ENCODE measurements around the gene TSPAN4. TPM values are rescaled to one million over a fixed set of nuclear protein-coding genes. Genes with fewer than 3 reads are reported as not detected.

Gene TSPAN4
- polyA plus RNA-seq, 3 donors: 52.6 to 75.5 (median 63.1) TPM

GRCh38 chr11:833114-833791, 9.4 kb upstream of the TSPAN4 start:
- H3K9me3 ChIP-seq (replicated peaks in 1 of 2; ENCODE audit: control insufficient read depth in 1 of 2, insufficient read depth in 1 of 2, low read length in 2 of 2): no peaks in the 10 kb centered on the region
- H4K20me1 ChIP-seq (ENCODE audit: insufficient read depth, low read length): peaks cover 72% of the 10 kb centered on the region
- Mint-ChIP-seq H3K9me3 (peaks cover 0 to 17% (median 1%) of the 10 kb centered on the region in 7 donors), H3K36me3 (peaks cover 21 to 22% of the 10 kb centered on the region in 2 donors), H3K4me3 (peak overlapping the region; percentile 84 to 87), H3K4me1 (peaks cover 58% of the 10 kb centered on the region), H3K27ac (peak overlapping the region in 4 of 7 donors; percentile 76 to 95 (median 90)), H3K27me3 (ENCODE audit: low read depth in 3 of 3) (peaks cover 32 to 67% (median 39%) of the 10 kb centered on the region in 3 donors)
- H3K36me3 ChIP-seq (replicated peaks in 1 of 2; ENCODE audit: control insufficient read depth in 1 of 2, insufficient read depth in 2 of 2, low read length in 2 of 2): peaks cover 19 to 22% of the 10 kb centered on the region in 2 donors
- intact Hi-C loops (cut with micrococcal nuclease): no loop called here
- H3K4me2 ChIP-seq (replicated peaks; ENCODE audit: extremely low read depth, low read length, poor library complexity, severe bottlenecking): peak overlapping the region; percentile 91
- peaks cover 63 to 67% of the 10 kb centered on the region in 2 donors for H3K4me1 ChIP-seq (ENCODE audit: control insufficient read depth in 1 of 2, insufficient read depth in 2 of 2, low read length in 2 of 2)
- no peak overlapping the region for H2AFZ ChIP-seq (ENCODE audit: insufficient read depth, low read depth, low read length, poor library complexity, severe bottlenecking)
- TF ChIP-seq, protein P1, sequence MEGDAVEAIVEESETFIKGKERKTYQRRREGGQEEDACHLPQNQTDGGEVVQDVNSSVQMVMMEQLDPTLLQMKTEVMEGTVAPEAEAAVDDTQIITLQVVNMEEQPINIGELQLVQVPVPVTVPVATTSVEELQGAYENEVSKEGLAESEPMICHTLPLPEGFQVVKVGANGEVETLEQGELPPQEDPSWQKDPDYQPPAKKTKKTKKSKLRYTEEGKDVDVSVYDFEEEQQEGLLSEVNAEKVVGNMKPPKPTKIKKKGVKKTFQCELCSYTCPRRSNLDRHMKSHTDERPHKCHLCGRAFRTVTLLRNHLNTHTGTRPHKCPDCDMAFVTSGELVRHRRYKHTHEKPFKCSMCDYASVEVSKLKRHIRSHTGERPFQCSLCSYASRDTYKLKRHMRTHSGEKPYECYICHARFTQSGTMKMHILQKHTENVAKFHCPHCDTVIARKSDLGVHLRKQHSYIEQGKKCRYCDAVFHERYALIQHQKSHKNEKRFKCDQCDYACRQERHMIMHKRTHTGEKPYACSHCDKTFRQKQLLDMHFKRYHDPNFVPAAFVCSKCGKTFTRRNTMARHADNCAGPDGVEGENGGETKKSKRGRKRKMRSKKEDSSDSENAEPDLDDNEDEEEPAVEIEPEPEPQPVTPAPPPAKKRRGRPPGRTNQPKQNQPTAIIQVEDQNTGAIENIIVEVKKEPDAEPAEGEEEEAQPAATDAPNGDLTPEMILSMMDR (IDR thresholded peaks at IDR 0.05): no peak
- peak; percentile 34 to 48 (median 46) for DNase-seq
- H3K27me3 ChIP-seq (ENCODE audit: control insufficient read depth in 2 of 2, insufficient read depth in 2 of 2, low read length in 2 of 2): peaks cover 10 to 52% of the 10 kb centered on the region in 2 donors
- H3K79me2 ChIP-seq (ENCODE audit: insufficient read depth, low read length): peaks cover 21% of the 10 kb centered on the region
- WGBS (ENCODE audit: insufficient coverage): under 1% methylated on average over 50 of the region's 55 CpGs
- peak overlapping the region; percentile 47 to 85 (median 56) for H3K4me3 ChIP-seq (replicated peaks in 1 of 3; ENCODE audit: low read depth in 2 of 3, low read length in 3 of 3)
- peak overlapping the region in 1 of 2 donors; percentile 71 for H3K27ac ChIP-seq (ENCODE audit: low read depth in 1 of 2, low read length in 2 of 2)
- H3K9ac ChIP-seq (ENCODE audit: insufficient read depth, low read length, poor library complexity, severe bottlenecking): peak overlapping the region; percentile 66

GRCh38 chr11:833849-834311, 8.8 kb upstream of the TSPAN4 start:
- H3K9me3 ChIP-seq (replicated peaks in 1 of 2; ENCODE audit: control insufficient read depth in 1 of 2, insufficient read depth in 1 of 2, low read length in 2 of 2): no peaks in the 10 kb centered on the region
- peak overlapping the region; percentile 47 to 85 (median 56) for H3K4me3 ChIP-seq (replicated peaks in 1 of 3; ENCODE audit: low read depth in 2 of 3, low read length in 3 of 3)
- peaks cover 10 to 46% of the 10 kb centered on the region in 2 donors for H3K27me3 ChIP-seq (ENCODE audit: control insufficient read depth in 2 of 2, insufficient read depth in 2 of 2, low read length in 2 of 2)
- 60% methylated on average over 2 of the region's 9 CpGs for WGBS (ENCODE audit: insufficient coverage)
- TF ChIP-seq, protein P1 (IDR thresholded peaks at IDR 0.05): no peak
- H3K4me1 Mint-ChIP-seq: peaks cover 52% of the 10 kb centered on the region
- peaks cover 26 to 29% of the 10 kb centered on the region in 2 donors for H3K36me3 ChIP-seq (replicated peaks in 1 of 2; ENCODE audit: control insufficient read depth in 1 of 2, insufficient read depth in 2 of 2, low read length in 2 of 2)
- peaks cover 78% of the 10 kb centered on the region for H4K20me1 ChIP-seq (ENCODE audit: insufficient read depth, low read length)
- H3K4me1 ChIP-seq (ENCODE audit: control insufficient read depth in 1 of 2, insufficient read depth in 2 of 2, low read length in 2 of 2): peaks cover 57 to 61% of the 10 kb centered on the region in 2 donors
- peak overlapping the region; percentile 84 to 87 for H3K4me3 Mint-ChIP-seq
- no peak overlapping the region for H2AFZ ChIP-seq (ENCODE audit: insufficient read depth, low read depth, low read length, poor library complexity, severe bottlenecking)
- H3K9me3 Mint-ChIP-seq: peaks cover 0 to 17% (median 1%) of the 10 kb centered on the region in 7 donors
- no peak for DNase-seq
- peak overlapping the region; percentile 66 for H3K9ac ChIP-seq (ENCODE audit: insufficient read depth, low read length, poor library complexity, severe bottlenecking)
- peak overlapping the region; percentile 91 for H3K4me2 ChIP-seq (replicated peaks; ENCODE audit: extremely low read depth, low read length, poor library complexity, severe bottlenecking)
- peaks cover 26 to 27% of the 10 kb centered on the region in 2 donors for H3K36me3 Mint-ChIP-seq
- peaks cover 21% of the 10 kb centered on the region for H3K79me2 ChIP-seq (ENCODE audit: insufficient read depth, low read length)
- peaks cover 27 to 61% (median 33%) of the 10 kb centered on the region in 3 donors for H3K27me3 Mint-ChIP-seq (ENCODE audit: low read depth in 3 of 3)
- peak overlapping the region in 1 of 2 donors; percentile 71 for H3K27ac ChIP-seq (ENCODE audit: low read depth in 1 of 2, low read length in 2 of 2)
- H3K27ac Mint-ChIP-seq: peak overlapping the region; percentile 63 to 95 (median 86)
- intact Hi-C loops (cut with micrococcal nuclease): loop anchor here in 1 of 2 donors (2.0 kb wide), 1 partner anchor 13 kb away; no protein-coding TSS in a partner anchor

Measured in CD14-positive monocyte (primary cell).